KMS-11 (cell line): ENCODE measurements around the gene METTL23.
"Not testable (repeated sequence)": the region's sequence is repeated elsewhere in the genome, so short reads cannot be mapped to it uniquely, and the experiment has no call there.

Experiments used
- H2AFZ ChIP-seq: fragments of 200-600 bp; sonication (generic); 2 replicates; pipeline ENCODE4 v1.6.1; 2016; ENCODE audit warnings: antibody characterized with exemption, mixed run types, low read depth
- H3K27ac ChIP-seq: fragments of 200-600 bp; sonication (generic); 2 replicates; pipeline ENCODE4 v1.6.1; 2016; ENCODE audit warnings: mild to moderate bottlenecking, mixed run types
- H3K27me3 ChIP-seq: fragments of 200-600 bp; sonication (generic); 2 replicates; pipeline ENCODE4 v1.6.1; 2017; ENCODE audit warnings: mild to moderate bottlenecking, low read depth, mixed run types, moderate library complexity; ENCODE audit not compliant: insufficient read depth
- H3K36me3 ChIP-seq: fragments of 200-600 bp; sonication (generic); 2 replicates; pipeline ENCODE4 v1.6.1; 2017; ENCODE audit warnings: mild to moderate bottlenecking, mixed run types; ENCODE audit not compliant: insufficient read depth
- H3K4me1 ChIP-seq: fragments of 200-600 bp; sonication (generic); 2 replicates; pipeline ENCODE4 v1.6.1; 2016; ENCODE audit warnings: mild to moderate bottlenecking, low read depth, mixed run types; ENCODE audit not compliant: poor library complexity, severe bottlenecking
- H3K4me2 ChIP-seq: fragments of 200-600 bp; sonication (generic); 2 replicates; pipeline ENCODE4 v1.7.0; 2016; ENCODE audit warnings: mild to moderate bottlenecking, mixed run types
- H3K4me3 ChIP-seq: fragments of 200-600 bp; sonication (generic); IDR thresholded peaks from 2 replicates; pipeline ENCODE4 v1.6.1; 2017; ENCODE audit warnings: low read depth, low read length, mixed read lengths; ENCODE audit not compliant: insufficient read depth
- H3K79me2 ChIP-seq: fragments of 200-600 bp; sonication (generic); 2 replicates; pipeline ENCODE4 v1.6.1; 2016; ENCODE audit warnings: low read depth, mixed run types; ENCODE audit not compliant: insufficient read depth
- H3K9ac ChIP-seq: fragments of 200-600 bp; sonication (generic); 2 replicates; pipeline ENCODE4 v1.6.1; 2016; ENCODE audit warnings: mild to moderate bottlenecking, mixed run types
- H4K20me1 ChIP-seq: fragments of 200-600 bp; sonication (generic); 2 replicates; pipeline ENCODE4 v1.6.1; 2016; ENCODE audit warnings: mild to moderate bottlenecking, mixed run types; ENCODE audit not compliant: insufficient read depth
- CTCF ChIP-seq: fragments of 200-600 bp; sonication (generic); conservative IDR thresholded peaks from 2 replicates; pipeline ENCODE4 v1.6.1; 2017; ENCODE audit warnings: low read depth, mild to moderate bottlenecking, antibody characterized with exemption, low read length, moderate library complexity, mixed read lengths

METTL23 gene

GRCh38 chr17:76691379-76692191 is 35.1 kb upstream of the METTL23 start:
- H3K79me2 ChIP-seq: no peaks in the 10 kb centered on the region
- TF ChIP-seq CTCF: no peak
- H3K9ac ChIP-seq: no peak overlapping the region
- no peaks in the 10 kb centered on the region for H4K20me1 ChIP-seq
- H3K36me3 ChIP-seq: no peaks in the 10 kb centered on the region
- peaks cover 24% of the 10 kb centered on the region for H3K4me1 ChIP-seq
- H2AFZ ChIP-seq: no peak overlapping the region
- H3K27ac ChIP-seq: no peak overlapping the region
- no peak overlapping the region for H3K4me2 ChIP-seq
- no peak overlapping the region for H3K4me3 ChIP-seq
- no peaks in the 10 kb centered on the region for H3K27me3 ChIP-seq

- H3K4me2 ChIP-seq: peak overlapping the region; percentile 9
- no peak overlapping the region for H3K9ac ChIP-seq
- no peaks in the 10 kb centered on the region for H3K79me2 ChIP-seq
- H3K27ac ChIP-seq: no peak overlapping the region
- no peak for TF ChIP-seq CTCF
- no peaks in the 10 kb centered on the region for H3K36me3 ChIP-seq
- H4K20me1 ChIP-seq: no peaks in the 10 kb centered on the region
- no peak overlapping the region for H3K4me3 ChIP-seq
- H2AFZ ChIP-seq: no peak overlapping the region
- peaks cover 24% of the 10 kb centered on the region for H3K4me1 ChIP-seq
- no peaks in the 10 kb centered on the region for H3K27me3 ChIP-seq
These were observed 31.4 kb upstream of the METTL23 start for GRCh38 chr17:76695059-76695831.

- H3K9ac ChIP-seq: no peak overlapping the region
- no peak overlapping the region for H3K27ac ChIP-seq
- H4K20me1 ChIP-seq: no peaks in the 10 kb centered on the region
- no peak overlapping the region for H3K4me3 ChIP-seq
- H3K79me2 ChIP-seq: no peaks in the 10 kb centered on the region
- peaks cover 24% of the 10 kb centered on the region for H3K4me1 ChIP-seq
- no peaks in the 10 kb centered on the region for H3K36me3 ChIP-seq
- H3K4me2 ChIP-seq: no peak overlapping the region
- TF ChIP-seq CTCF: no peak
- H2AFZ ChIP-seq: no peak overlapping the region
- H3K27me3 ChIP-seq: no peaks in the 10 kb centered on the region
These were observed 29.6 kb upstream of the METTL23 start for GRCh38 chr17:76696763-76697701.

GRCh38 chr17:76697702-76698465 is 28.8 kb upstream of the METTL23 start:
- Histone ChIP-seq H4K20me1 (no peaks in the 10 kb centered on the region), H3K79me2 (no peaks in the 10 kb centered on the region), H3K4me3 (no peak overlapping the region), H3K36me3 (no peaks in the 10 kb centered on the region), H2AFZ (no peak overlapping the region), H3K27ac (no peak overlapping the region), H3K4me1 (peaks cover 24% of the 10 kb centered on the region), H3K4me2 (no peak overlapping the region), H3K9ac (no peak overlapping the region), H3K27me3 (no peaks in the 10 kb centered on the region)
- TF ChIP-seq CTCF: no peak

GRCh38 chr17:76698466-76698977 is 28.1 kb upstream of the METTL23 start:
- not testable (repeated sequence) for H3K27ac ChIP-seq, H3K4me3 ChIP-seq, H3K9ac ChIP-seq, H3K36me3 ChIP-seq, H3K27me3 ChIP-seq, H3K4me2 ChIP-seq, H4K20me1 ChIP-seq, H3K79me2 ChIP-seq, H2AFZ ChIP-seq
- H3K4me1 ChIP-seq: peaks cover 24% of the 10 kb centered on the region
